ENCODE measurements around the gene AP1S2.
"Not testable (repeated sequence)": the region's sequence is repeated elsewhere in the genome, so short reads cannot be mapped to it uniquely, and the experiment has no call there.

Gene AP1S2

DNA sequence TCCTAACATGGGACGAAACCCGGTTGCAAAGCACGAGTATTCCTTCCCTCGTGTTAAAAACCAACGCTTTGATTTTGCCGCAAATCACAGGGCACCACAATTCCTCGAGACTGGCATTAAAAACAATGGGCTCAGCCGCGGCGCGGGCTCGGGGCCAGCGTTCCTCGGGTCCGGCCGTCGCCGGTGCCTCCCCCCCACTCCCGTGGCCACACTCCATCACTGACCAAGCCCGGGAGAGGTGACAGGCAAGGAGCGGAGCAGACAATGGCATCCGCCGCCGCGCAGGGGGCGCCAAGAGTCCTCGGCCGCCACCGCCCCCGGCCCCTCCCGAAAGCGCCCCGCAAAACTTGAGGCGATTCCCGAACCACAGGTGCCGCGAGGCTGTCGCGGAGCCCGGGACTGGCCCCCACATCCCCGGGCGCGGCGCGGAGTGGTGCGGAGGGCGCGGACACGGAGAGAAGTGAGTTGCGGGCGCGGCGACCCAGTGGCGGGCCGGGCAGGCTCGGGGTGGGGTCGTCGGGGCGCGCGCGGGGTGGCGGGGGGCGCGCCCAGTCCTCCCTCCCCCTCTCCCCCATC lies 445 bp downstream of the AP1S2 start:
- peak; percentile 54 for DNase-seq

DNA sequence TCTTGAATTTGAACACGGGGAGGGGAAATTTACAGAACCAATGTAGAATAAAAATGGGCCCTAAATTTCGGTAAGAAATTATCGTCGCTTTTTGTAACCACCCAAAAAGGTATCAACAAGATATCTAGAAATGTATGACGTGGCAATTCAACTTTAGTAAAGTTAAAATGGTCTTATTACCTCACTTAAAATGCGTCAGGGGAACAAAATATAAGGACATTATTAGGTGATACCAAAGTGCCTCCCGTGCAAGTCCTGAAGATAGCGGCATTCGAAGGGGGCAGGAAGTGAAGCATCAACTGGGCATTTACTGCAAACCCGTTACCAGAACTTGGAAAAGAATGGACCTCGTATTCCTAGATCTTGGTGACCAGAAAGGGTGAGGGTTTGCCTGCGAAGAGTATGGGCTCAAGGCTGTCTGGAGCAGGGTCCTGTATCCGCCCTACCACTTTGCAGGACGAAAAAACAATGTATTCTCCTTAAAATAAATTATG lies 980 bp downstream of the AP1S2 start:
- DNase-seq: peak; percentile 28

DNA sequence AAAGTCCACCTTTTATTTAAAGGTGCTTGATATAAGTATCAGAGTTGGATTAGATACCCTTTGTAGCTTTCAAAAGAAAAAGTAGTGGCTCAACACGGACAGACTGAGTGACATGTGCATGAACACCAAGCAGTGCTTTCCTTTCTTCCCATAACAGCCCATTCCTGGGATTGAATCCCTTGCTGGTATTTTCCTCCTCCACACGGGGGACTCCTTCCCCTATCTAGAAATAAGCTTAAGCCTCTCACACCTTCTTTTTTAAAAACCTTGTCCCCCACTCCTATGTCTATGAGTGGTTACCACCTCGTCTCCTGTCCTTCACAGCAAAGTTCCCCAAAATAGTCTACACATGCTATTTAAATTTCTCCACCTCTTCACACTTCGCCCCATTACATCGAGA lies 5.1 kb downstream of the AP1S2 start:
- DNase-seq: peak; percentile 53

DNA sequence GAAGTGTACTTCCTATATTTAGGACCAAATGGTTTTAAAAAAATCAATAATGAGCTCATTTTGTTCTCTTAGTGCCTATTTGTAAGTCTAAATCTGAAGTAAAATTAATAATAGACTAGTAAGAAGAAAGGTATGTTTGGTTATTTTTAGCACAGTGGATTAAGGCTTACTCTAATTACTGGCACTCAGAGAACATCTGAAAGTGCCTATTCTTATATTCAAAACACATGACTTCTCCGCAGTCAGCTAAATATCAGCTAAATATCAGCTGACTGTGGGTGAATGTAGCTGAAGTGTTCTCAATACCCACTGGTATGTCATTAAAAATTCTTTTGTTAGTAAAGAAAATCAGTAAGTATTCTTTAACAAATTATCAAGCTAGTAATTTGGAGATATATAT lies 6.0 kb downstream of the AP1S2 start:
- DNase-seq: no peak

DNA sequence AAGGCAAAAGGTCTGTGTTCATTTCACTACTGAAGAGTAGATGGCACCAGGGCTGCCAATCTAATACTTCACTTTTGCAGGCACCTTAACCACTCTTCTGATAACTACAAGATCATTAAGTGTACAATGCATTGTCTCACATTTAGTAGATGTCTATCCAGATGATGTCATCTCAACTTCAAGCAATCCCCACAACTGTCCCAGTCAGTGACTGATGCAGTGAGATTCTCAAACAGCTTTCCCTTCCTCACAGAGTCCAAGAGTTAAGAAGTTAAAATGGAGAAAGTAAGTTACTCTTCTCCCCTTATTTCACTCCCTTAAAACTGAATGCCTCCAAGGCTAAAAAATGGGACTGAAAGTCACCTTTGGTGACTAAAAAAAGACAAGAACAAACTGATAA lies 10.7 kb downstream of the AP1S2 start:
- no peak for DNase-seq

DNA sequence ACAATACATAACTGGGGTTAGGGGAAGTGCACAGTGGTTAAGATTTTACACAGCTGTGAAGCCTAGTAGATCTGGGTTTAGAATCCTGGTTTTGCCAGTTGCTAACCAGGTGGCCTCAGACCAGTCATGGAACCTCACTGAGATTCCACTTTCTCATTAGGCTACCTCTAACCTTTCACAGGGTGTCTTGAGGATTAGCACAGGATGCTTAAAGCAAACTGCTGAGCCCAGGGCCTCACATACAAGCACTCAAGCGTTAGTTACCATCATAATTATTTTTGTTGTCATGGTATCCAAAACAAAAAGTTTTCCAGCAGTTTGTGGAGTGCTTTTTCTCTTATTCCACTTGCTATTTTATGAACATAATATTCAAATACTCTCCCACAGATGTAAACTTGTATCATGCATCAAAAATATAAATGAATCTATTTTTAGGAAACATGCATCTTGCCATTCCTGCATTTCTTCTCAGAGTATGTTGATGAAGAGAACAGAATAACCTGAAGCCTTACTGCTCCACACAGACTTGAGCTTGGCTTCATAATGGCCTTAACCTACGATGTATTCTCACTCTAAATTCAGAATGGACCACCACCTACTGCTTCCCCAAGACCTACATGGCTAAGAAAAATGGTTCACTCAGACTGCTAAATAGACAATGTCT lies 12.6 kb downstream of the AP1S2 start:
- DNase-seq: no peak

DNA sequence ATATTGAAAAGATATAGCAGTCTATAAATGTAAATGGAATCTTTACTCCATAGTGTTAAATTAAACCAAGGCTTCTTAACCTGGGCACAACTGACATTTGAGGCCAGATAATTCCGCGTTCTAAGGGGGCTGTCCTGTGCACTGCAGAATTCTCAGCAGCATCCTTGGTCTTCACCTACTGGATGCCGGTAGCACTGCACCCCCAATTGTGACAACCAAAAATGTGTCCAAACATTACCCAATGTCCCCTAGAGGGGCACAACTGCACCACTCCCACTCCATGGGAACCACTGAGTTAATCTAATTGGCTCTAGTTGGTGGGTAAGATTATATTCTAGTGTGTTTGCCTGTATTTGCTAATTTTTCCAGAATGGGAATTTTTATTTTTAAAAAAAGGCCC lies 16.6 kb downstream of the AP1S2 start:
- peak; percentile 42 for DNase-seq

DNA sequence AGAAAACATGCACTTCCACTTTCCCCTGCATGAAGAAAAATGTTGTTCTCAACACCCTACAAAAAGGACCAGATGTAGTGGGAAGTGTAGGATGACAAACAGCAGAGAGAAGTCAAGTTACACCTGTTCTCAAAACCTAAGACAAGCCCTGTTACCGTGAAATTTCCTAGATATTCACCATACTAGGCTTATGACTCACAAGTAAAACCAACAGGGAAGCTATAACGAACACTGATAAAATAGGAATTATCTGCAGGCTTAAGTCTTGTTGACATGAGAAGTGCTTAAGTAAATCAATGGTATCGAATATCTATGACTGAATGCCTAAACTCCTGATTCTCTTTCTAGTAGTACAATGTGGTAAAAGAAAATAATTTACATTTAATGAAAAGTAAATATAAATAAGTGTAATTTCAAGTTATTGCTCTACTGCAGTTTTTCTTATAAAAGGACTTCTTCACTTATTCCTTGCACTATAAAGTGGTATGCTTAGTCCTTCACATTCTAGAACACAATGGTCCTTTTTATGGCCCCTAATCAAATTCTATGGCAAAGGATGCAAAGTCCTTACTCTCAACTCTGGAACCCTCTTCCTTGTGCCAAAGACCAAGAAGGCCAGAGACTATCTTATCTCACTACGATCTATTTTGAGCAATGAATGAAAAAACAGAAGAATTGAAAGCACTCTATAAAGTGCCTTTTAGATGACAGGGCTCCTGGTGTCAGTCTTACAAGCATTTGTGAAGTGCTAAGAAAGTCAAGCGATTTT lies 19.6 kb downstream of the AP1S2 start:
- DNase-seq: no peak

DNA sequence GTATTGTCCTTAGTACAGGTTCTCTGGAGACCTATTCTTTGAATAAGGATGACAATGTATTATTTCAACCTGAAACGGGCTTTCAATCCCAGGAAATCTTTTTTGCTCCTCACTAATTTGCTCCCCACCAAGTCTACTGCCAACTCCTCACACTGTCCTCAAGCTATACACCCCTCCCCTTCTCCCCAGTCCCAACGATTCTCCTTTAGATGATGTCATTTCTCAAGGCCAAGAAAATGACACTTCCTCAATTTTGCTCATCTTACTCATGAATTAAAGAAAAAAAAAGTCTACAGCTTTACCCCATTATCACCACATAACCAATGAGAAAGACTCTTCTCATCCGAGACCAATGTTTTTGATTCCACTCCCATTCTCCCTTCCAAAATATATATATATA lies 20.6 kb downstream of the AP1S2 start:
- DNase-seq: no peak

DNA sequence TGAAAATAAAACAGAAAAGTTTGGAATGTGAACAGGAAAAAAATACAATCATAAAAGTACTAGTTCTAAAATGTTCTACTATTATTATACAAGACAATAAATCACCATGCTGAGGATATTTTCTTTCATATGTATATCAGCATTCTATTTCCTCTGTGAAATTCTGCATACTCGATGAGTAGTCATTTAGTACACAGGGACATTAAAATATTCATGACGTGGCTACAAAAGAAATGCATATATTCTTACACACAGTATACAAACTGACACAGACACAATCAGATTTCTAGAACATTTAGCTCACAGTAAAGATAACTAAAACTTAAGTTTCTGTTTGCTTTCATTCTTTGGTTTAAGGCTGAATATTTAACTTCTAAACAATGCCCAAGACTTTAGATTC lies 23.3 kb downstream of the AP1S2 start:
- not testable (repeated sequence) for DNase-seq

DNA sequence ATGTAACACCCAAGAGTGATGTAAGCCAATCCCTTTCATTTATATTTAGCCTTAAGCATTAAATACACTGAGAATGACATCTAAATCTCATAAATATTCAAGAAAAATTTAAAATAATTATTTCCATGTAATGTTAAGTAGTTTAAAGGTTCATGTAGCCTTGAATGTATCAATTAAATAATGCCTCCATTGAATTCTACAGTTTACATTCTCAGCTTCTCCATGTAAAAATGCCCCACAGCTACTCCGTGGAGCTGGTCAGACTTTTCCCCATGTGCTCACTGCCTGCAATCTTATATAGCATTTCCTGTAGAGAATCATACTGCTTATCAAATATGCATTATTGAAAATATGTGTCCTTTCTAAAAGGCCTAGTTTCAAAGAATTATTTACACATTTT lies 25.4 kb downstream of the AP1S2 start:
- DNase-seq: no peak

DNA sequence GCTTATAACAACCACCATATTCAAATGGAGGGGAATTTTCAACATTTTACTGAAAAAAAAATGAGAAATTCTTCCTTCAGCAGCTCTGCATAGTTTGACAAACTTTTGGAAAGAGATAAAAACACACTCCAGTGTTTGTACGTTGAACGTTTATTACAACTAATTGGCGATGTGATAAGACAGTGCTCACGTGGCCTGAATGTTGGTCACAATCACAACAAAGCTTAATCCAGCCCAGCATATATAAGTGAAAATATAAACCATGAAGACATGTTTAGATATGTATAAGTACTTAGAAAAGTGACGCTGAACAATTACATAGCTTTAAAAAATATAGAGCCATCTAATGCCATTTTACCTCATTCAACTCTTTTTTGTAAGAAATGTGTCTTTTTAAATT lies 28.7 kb downstream of the AP1S2 start:
- no peak for DNase-seq

DNA sequence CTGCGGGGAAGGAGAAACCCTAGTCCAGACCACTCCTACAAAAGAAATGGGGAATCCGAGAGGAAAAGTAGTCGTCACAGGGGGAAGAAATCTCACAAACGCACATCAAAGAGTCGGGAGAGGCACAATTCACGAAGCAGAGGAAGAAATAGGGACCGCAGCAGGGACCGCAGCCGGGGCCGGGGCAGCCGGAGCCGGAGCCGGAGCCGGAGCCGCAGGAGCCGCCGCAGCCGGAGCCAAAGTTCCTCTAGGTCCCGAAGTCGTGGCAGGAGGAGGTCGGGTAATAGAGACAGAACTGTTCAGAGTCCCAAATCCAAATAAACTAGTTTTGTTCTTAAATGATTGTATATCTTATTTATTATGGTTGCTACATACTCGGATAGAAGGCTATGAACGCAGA lies 31.7 kb downstream of the AP1S2 start:
- DNase-seq: no peak

DNA sequence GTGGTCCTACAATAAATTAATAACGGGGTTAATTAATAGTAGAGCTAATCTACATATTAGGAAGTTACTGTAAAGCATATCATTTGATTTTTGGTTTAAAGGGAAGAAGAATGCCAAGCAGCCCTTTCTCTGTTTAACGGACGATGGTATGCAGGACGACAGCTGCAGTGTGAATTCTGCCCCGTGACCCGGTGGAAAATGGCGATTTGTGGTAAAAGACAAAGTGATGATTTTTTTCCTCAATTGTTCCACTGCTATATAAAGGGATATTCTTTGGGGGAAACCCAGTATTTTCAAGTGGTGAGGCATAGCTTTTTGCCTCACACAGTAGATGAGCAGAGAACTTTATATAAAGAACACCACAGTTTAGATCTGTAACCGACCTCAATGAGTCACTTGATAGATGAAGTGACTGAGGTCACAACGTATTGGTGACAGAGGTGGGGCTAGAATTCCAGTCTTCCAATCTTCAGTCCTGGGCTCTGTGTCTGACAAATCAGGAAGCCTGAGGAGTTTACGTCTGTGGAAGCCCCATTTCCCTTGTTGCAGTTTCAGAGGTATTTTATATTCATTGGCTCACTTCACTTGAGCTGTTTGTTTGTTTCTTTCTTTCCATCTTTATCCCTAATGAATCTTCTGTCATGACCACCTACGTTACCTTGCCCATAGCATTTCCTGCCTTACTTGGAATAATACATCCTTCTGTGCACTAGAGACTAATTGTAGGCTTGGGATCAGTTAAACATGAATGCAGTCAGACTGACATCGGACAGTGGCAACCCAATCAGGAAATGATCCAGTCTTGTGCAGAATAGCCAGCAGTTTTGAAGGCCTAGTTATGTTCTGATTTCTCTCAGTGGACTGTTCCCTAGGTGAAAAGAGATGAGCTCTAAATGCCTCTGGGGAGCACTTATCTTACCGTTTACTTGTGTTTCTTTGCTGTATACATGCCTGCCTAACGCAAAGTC lies 34.2 kb downstream of the AP1S2 start:
- DNase-seq: no peak

DNA sequence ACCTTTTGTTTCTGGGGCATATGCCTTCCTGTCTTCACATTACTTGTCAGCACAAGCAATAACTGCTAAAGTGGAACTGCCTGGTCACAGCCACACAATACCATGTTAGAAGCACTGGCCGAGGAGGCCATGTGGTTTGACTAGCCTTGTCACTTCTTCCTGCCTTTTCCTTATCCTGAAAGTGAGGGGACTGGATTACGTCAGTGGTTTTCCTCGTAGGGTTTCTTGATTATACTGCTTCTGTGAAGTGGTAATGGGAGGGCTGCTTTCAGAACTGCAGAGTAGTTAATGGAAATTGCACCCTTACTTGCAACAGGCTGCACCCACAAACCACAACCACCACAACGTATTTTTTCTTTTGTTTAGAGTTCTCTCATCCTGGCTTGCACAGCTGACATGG lies 37.7 kb downstream of the AP1S2 start:
- no peak for DNase-seq

DNA sequence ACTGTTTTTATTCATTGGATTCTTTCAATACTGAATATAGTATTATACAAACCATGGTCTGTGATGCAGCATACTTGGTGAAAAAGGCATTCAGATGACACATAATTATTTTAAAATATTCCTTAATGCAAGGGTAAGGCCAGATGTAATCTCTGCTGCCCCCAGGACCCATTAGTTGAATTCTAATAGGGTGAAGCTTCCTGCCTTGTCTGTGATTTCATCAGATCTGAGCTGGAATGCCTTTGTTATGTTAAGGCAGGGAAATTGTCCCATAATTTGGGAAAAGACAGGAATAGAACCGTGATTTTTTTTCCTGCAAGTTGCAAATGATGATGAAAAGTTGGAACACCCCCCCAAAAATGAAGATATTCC lies 38.2 kb downstream of the AP1S2 start:
- DNase-seq: no peak

DNA sequence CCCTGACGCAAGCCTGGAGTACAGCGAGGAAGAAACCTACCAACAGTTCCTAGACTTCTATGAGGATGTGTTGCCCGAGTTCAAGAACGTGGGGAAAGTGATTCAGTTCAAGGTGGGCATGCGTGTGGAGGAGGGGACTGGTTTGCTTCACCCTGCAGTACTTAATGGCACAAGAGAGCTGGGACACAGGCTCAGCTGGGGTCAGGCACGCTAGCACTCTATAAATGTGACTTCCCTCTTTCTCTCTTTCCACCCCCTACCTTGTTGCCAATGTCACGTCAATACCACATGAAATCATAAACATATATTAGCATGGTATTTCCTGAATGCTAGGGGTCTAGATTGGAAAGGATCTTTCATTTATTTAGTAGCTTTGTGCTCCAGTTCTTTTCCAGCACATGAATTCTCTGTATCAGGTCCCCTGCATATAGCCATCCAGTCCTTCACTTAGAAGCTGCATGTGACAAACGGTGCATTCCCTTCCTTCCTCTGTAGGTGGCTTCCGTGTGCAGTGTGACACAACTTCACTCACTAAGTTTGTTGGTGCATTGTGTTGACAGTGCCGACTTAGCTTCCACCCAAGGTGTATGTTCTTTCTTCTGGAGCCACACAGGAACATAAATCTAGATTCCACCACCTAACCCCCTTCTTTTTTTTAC lies 38.7 kb downstream of the AP1S2 start:
- peak; percentile 29 for DNase-seq

DNA sequence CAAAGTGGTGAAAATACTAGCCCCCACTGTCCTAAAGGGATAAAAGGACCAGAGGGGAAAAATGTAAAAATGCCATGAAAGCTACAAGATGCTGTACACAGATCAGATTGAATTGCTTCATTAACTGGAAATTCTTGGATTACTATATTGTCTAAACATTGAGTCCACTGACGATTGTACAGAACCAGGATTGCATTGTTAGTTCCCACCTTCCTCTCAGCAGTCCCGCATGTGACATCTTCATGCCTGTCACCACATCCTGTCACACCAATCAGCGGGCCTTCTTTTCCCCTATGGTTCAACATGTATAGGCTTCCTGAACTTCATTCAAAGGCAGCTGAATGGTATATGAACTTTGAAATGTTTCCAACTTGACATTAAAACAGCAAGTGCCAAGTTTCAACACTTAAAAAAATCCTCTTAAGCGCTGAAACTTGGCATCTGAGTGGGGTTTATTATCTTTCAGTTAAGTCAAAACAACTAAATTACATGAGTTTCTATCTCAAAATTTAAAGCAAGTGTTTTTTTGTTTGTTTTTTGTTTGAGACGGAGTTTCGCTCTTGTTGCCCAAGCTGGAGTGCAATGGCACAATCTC lies 39.7 kb downstream of the AP1S2 start:
- DNase-seq: no peak

DNA sequence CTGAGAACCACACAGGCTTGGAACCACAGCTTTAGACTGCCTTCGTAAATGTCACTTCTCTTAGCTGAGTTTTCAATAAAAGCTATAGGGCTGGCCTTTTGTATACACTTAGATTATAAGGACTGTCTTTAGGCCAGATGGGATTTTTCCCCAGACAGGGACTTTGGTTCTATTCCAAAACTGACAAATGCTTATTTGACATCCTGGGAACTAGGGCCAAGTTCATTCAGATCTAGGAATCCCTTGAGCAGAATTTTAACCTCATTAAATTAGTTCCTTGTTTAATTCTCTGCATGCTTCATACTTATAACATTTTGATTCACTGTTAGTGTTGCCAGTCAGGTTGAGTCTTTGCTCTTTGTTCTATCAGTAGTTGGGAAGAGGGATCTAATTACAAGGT lies 41.2 kb downstream of the AP1S2 start:
- no peak for DNase-seq

DNA sequence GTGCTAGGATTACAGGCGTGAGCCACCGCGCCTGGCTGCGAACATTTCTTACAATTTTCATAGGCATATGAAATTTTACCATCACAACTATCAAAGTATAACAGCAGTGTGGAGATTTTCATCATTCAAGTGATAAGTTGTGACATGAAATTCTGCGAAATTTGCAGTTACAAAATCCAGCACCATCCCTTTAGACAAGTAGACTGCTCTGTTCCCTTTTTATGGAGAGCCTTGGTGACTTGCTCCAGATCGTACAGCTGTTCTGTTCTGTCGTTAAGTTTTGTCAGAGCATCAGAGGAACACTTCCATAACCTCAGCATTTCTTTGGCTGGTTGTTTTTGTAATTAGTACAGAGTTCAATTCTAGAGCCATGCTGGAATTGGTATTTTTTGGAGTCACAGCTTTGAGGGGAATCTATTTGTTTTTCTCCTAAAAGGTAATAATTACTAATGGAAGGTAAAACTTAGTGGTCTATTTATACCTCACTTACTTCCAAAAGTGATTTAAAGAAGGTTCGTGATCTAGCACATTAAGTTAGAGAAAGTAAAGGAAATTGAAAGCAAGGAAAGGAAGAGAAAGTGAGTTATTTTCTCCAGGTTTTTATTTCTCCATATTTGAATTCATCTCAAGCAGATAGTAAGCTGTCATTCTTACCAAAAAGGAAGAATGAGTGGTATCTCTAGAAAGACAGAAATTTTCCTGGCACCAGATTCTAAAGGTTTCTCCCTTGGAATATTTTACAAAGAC lies 42.2 kb downstream of the AP1S2 start:
- DNase-seq: no peak

DNA sequence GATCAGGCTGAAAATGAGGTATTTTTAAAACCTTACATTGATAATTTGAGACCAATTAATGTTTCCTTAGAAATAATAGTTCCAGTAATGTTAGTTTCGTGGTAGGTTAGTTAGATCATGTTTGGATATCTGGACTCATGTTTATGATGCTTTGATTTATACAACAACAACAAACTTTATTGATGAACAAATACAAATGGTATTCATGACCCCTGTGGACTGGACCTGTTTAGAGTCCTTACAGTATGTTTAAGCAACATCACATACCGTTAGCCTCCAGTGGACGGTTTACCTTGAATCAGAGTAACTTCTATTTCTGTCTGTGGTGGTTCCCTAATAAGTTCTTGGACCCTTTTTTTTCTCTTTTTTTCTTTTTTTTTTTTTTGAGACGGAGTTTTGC lies 46.4 kb downstream of the AP1S2 start:
- DNase-seq: no peak
